Esophagus muscularis mucosa (tissue), 4 donors: ENCODE data around the gene MICAL3. TPM values are rescaled to one million over a fixed set of nuclear protein-coding genes. Genes with fewer than 3 reads are reported as not detected.
A peak's percentile ranks its signal among the peaks of the same experiment; 100 is the strongest.

Source experiments
- DNase-seq: peaks from one replicate; pipeline ENCODE4 v3.0.0-alpha.2; 2017; ENCODE audit errors: extremely low spot score
- H3K27ac ChIP-seq, 4 donors: fragments of 200-600 bp; sonication (generic); replicated peaks in 1 of 4; 1 replicate in 3 of 4; 2 replicates in 1 of 4; pipeline ENCODE4 v1.5.1; 2016 to 2019; ENCODE audit warnings: mild to moderate bottlenecking in 1 of 4
- H3K27me3 ChIP-seq, 4 donors: fragments of 200-600 bp; sonication (generic); one replicate each; pipeline versions ENCODE4 v1.5.1 to v1.6.0; 2016 to 2019
- H3K36me3 ChIP-seq, 4 donors: fragments of 200-600 bp; sonication (generic); one replicate each; pipeline ENCODE4 v1.5.1; 2016 to 2019
- H3K4me1 ChIP-seq, 4 donors: fragments of 200-600 bp; sonication (generic); one replicate each; pipeline ENCODE4 v1.5.1; 2016 to 2019
- H3K4me3 ChIP-seq, 4 donors: fragments of 200-600 bp; sonication (generic); 1 replicate in 2 of 4; 2 replicates in 2 of 4; pipeline ENCODE4 v1.5.1; 2016 to 2019; ENCODE audit warnings: mild to moderate bottlenecking in 4 of 4, moderate library complexity in 1 of 4
- H3K9me3 ChIP-seq, 4 donors: fragments of 200-600 bp; sonication (generic); 1 replicate in 3 of 4; 2 replicates in 1 of 4; pipeline ENCODE4 v1.5.1; 2016 to 2019
- CTCF ChIP-seq, 3 experiments: fragments of 200-600 bp in 2 of 3; fragments of 450-650 bp in 1 of 3; sonication (generic) in 2 of 3; IDR thresholded peaks; one replicate each; pipeline ENCODE4 v1.5.1; 2017 to 2019; ENCODE audit warnings: antibody characterized with exemption in 3 of 3, mild to moderate bottlenecking in 2 of 3, moderate library complexity in 1 of 3
- EP300 ChIP-seq: sonication (generic); formaldehyde crosslinking; IDR thresholded peaks from one replicate; pipeline ENCODE4 v1.6.1; 2017; ENCODE audit warnings: antibody characterized with exemption
- POLR2A ChIP-seq: fragments of 450-650 bp; IDR thresholded peaks from one replicate; pipeline ENCODE4 v1.6.1; 2017; ENCODE audit warnings: antibody characterized with exemption, moderate library complexity, mild to moderate bottlenecking, low read depth
- POLR2AphosphoS5 ChIP-seq, 2 donors: sonication (generic); formaldehyde crosslinking; IDR thresholded peaks; one replicate each; pipeline ENCODE4 v1.6.1; 2017; ENCODE audit warnings: antibody characterized with exemption in 2 of 2
- WGBS: methylation state at CpG from one replicate; pipeline ENCODE4 v1.1.5; 2018; 5-methylcytosine and 5-hydroxymethylcytosine counted together
- intact Hi-C: fragments of 100-400 bp; cut with DNase I; formaldehyde crosslinking; loops from one replicate; pipeline ENCODE4 v1.15.1; 2023
- total RNA-seq, 4 donors: library from RNA; depleted of rRNA; stranded (reverse); fragments of >200 nt; gene quantifications; one replicate each; pipeline versions ENCODE4 v1.1.0 to v1.2.1, GENCODE V29; 2016

MICAL3 gene
- total RNA-seq, 4 donors from 2014 or later = 35.1 to 91.8 (median 67.8) TPM

DNA sequence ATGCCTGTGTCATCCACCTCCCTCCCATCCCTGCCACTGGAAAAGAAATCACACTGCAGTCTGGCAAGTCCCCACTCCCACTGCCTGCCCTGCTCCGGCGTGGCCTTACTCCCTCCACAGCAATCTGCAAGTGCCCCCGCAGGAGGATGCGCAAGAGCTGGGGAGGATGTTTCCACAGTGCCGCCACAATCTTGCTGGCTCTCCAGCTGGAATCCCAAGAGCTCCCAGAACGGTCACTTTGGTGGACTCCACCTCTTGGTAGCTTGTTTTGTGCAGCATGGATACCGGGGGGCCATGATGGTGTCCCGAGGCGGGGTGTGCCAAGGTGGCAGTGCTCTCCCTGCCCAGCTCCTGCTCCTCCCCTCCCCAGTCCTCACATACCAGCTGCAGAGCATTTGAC is 76.3 kb downstream of the MICAL3 start:
- no peak overlapping the region for H3K27ac ChIP-seq
- intact Hi-C loops = no loop called here
- peaks cover 68 to 99% (median 80%) of the 10 kb centered on the region in 4 donors for H3K4me1 ChIP-seq

DNA sequence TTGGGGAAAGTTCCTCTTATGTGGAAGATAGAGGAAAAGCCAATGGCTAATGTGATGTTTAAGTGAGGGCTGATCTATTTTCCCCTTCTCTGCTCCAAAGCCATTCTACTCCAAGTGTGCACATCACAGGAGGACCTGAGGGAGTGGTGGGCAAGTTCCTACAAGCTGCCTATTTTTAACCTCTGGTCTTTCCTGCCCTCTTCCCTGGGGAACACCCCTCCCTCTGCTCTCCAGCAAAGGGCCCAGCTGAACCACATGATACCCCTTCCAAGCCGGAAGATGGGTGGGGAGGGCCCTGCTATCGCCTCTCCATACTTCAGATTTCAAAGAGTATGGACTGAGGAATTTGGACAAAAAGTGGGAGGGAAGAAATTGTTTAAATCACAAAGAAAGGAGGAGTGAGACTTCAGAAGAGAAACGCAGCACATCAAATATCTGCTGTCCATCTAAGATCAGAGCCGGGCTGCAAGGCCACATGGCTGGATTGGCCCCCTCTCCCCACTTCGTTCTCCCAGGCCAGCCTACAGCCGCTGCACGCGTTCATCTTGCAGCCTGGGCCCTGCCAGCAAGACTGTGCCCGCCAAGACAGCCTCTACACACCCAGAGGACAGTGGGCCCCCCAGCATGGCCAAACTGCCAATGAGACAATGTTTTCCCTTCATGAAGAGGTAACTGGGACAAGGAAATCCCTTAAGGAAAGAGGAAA is 77.5 kb downstream of the MICAL3 start:
- WGBS = 71% methylated on average over 9 of the region's 9 CpGs
- TF ChIP-seq CTCF (IDR thresholded peaks at IDR 0.05) (no peak), EP300 (no peak), POLR2A (no peak), POLR2AphosphoS5 (IDR thresholded peaks at IDR 0.05) (no peak)
- intact Hi-C loops = no loop called here
- Histone ChIP-seq H3K36me3 (no peaks in the 10 kb centered on the region), H3K27ac (peak overlapping the region in 2 of 4 donors; percentile 76 to 82), H3K4me3 (no peak overlapping the region), H3K4me1 (peaks cover 72 to 99% (median 86%) of the 10 kb centered on the region in 4 donors), H3K9me3 (no peaks in the 10 kb centered on the region), H3K27me3 (no peaks in the 10 kb centered on the region)
- DNase-seq = no peak

More for the DNA sequence above, 76.3 kb downstream of the MICAL3 start:
- whole genome bisulfite sequencing = 80% methylated on average over 5 of the region's 9 CpGs
- no peak for TF ChIP-seq POLR2A
- no peak for TF ChIP-seq EP300
- Histone ChIP-seq H3K9me3 (no peaks in the 10 kb centered on the region), H3K27me3 (no peaks in the 10 kb centered on the region), H3K36me3 (no peaks in the 10 kb centered on the region), H3K4me3 (no peak overlapping the region)
- no peak for DNase-seq

GRCh38 chr22:17945888-17946648 is 78.3 kb downstream of the MICAL3 start:
- no peaks in the 10 kb centered on the region for H3K27me3 ChIP-seq
- H3K4me3 ChIP-seq = no peak overlapping the region
- intact Hi-C loops = no loop called here
- H3K36me3 ChIP-seq = no peaks in the 10 kb centered on the region
- DNase-seq = no peak
- peaks cover 77 to 99% (median 86%) of the 10 kb centered on the region in 4 donors for H3K4me1 ChIP-seq
- no peaks in the 10 kb centered on the region for H3K9me3 ChIP-seq
- no peak for TF ChIP-seq EP300
- TF ChIP-seq POLR2A = no peak
- no peak for TF ChIP-seq CTCF (IDR thresholded peaks at IDR 0.05)
- TF ChIP-seq POLR2AphosphoS5 (IDR thresholded peaks at IDR 0.05) = no peak
- peak overlapping the region; percentile 75 to 82 (median 76) for H3K27ac ChIP-seq
- WGBS = 56% methylated on average over 16 of the region's 16 CpGs

DNA sequence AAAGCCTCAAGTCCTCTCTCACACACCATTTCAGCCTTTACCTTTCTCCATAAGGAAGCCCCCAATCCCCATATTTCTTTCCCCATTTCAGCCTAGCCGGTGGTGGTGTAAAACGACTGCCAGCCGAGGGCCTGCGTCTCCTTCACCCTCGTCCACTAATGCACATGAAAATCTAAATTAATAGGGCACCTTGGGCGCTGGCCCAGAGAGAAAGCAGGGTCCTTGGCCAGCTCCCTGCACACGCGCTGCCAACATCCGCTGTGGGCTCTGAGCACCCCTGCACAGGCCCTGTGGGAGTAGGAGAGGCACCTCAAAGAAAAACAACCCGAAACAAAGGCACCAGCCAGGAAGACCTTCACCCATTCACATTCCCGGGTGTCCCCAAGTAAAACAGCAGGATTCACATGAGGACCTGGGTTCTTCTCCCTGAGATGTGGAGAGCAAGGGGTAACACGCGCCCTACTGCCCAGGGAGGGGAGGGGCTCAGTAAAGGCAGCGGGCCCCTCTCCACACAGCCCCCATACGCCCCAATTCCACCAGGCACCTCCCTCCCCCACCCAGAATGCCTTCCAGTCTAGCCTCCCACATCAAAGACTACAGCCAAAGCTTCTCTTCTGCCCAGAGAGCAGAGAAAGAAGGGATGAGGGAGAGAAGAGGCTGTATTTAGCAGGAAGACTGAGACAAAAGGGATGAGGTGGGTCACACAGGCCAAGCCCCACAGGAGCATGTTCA is 79.0 kb downstream of the MICAL3 start:
- no peak overlapping the region for H3K4me3 ChIP-seq
- no peaks in the 10 kb centered on the region for H3K9me3 ChIP-seq
- H3K4me1 ChIP-seq = peaks cover 69 to 97% (median 79%) of the 10 kb centered on the region in 4 donors
- H3K27ac ChIP-seq = peak overlapping the region; percentile 75 to 82 (median 76)
- no peaks in the 10 kb centered on the region for H3K36me3 ChIP-seq
- no peak for DNase-seq
- TF ChIP-seq CTCF (IDR thresholded peaks at IDR 0.05) = no peak
- no peak for TF ChIP-seq POLR2AphosphoS5 (IDR thresholded peaks at IDR 0.05)
- TF ChIP-seq POLR2A = no peak
- TF ChIP-seq EP300 = no peak
- 66% methylated on average over 15 of the region's 15 CpGs for WGBS
- H3K27me3 ChIP-seq = no peaks in the 10 kb centered on the region
- intact Hi-C loops = no loop called here

- Histone ChIP-seq H3K36me3 (no peaks in the 10 kb centered on the region), H3K27me3 (no peaks in the 10 kb centered on the region), H3K4me1 (peaks cover 65 to 95% (median 78%) of the 10 kb centered on the region in 4 donors), H3K27ac (peak overlapping the region; percentile 75 to 82 (median 76)), H3K9me3 (no peaks in the 10 kb centered on the region), H3K4me3 (no peak overlapping the region)
- no peak for DNase-seq
- 37% methylated on average over 9 of the region's 9 CpGs for WGBS
- intact Hi-C loops = no loop called here
- TF ChIP-seq EP300 (no peak), CTCF (IDR thresholded peaks at IDR 0.05) (no peak), POLR2A (no peak), POLR2AphosphoS5 (IDR thresholded peaks at IDR 0.05) (no peak)
Observed at GRCh38 chr22:17944256-17944655, 80.1 kb downstream of the MICAL3 start.
